AG04450 (cell line): ENCODE results near the gene LIMD2. TPM values are rescaled to one million over a fixed set of nuclear protein-coding genes. Genes with fewer than 3 reads are reported as not detected.

Source experiments
- CTCF ChIA-PET: fragments of 300-600, 350-600 bp; formaldehyde crosslinking; extraction: SDS; loops from one replicate; lab custom pipeline; 2022; ENCODE audit warnings: antibody characterized with exemption, inconsistent platforms; lab: Charles Lee
- POLR2A ChIA-PET: fragments of 350-600 bp; formaldehyde crosslinking; extraction: SDS; loops from one replicate; lab custom pipeline; 2021; ENCODE audit warnings: antibody characterized with exemption, inconsistent platforms; lab: Yijun Ruan, JAX
- DNase-seq: peaks from one replicate; pipeline ENCODE4 v3.0.0-alpha.2; 2011; ENCODE audit warnings: low read depth, low spot score
- H3K27ac ChIP-seq: one replicate; pipeline ENCODE4 v1.5.1; 2012; ENCODE audit warnings: low read depth, low read length, control low read depth
- H3K27me3 ChIP-seq: one replicate; pipeline ENCODE4 v1.6.0; 2012; ENCODE audit warnings: low read length; ENCODE audit not compliant: control insufficient read depth, insufficient read depth
- H3K4me3 ChIP-seq: 2 replicates; pipeline ENCODE4 v1.5.1; 2011; ENCODE audit warnings: mild to moderate bottlenecking, low read depth, low read length, control low read depth
- H3K9me3 ChIP-seq: 2 replicates; pipeline ENCODE4 v1.5.1; 2012; ENCODE audit warnings: low read length; ENCODE audit not compliant: control insufficient read depth, insufficient read depth
- polyA plus RNA-seq: library from polyadenylated mRNA; depleted of rRNA; stranded (reverse); fragments of >200 nt; gene quantifications from 2 replicates; pipeline ENCODE4 v1.2.3, GENCODE V29; 2011
- TF ChIP-seq, protein P1 (sequence below): IDR thresholded peaks from 2 replicates; pipeline ENCODE4 v1.5.1; 2011; ENCODE audit warnings: low read depth, low read length, control low read depth, inconsistent platforms

Gene LIMD2
- polyA plus RNA-seq, 1 experiment, result 13.4 TPM

DNA sequence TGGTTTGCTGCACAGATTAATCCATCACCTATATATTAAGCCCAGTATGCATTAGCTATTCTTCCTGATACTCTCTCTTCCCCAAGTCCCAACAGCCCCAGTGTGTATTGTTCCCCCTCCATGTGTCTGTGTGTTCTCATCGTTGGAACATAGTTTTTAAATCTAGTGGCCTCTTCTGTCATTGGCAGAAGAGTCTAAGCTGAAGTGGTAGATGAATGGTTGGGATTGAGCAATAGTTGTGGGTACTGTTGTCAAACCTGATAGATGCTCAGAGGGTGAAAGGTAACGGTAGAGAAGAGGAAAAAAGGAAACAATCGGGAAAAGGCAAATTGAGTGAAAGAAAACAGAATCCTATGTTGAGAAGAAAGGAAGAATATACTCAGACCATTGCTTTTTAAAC is 47.8 kb downstream of the LIMD2 start:
- TF ChIP-seq, protein P1, sequence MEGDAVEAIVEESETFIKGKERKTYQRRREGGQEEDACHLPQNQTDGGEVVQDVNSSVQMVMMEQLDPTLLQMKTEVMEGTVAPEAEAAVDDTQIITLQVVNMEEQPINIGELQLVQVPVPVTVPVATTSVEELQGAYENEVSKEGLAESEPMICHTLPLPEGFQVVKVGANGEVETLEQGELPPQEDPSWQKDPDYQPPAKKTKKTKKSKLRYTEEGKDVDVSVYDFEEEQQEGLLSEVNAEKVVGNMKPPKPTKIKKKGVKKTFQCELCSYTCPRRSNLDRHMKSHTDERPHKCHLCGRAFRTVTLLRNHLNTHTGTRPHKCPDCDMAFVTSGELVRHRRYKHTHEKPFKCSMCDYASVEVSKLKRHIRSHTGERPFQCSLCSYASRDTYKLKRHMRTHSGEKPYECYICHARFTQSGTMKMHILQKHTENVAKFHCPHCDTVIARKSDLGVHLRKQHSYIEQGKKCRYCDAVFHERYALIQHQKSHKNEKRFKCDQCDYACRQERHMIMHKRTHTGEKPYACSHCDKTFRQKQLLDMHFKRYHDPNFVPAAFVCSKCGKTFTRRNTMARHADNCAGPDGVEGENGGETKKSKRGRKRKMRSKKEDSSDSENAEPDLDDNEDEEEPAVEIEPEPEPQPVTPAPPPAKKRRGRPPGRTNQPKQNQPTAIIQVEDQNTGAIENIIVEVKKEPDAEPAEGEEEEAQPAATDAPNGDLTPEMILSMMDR, result no peak
- CTCF ChIA-PET, result interaction anchor here (2.5 kb wide), 1 partner anchor 40 kb away, joined by 9 read pairs; no protein-coding TSS in a partner anchor
- H3K27me3 ChIP-seq, result no peaks in the 10 kb centered on the region
- H3K9me3 ChIP-seq, result no peaks in the 10 kb centered on the region
- POLR2A ChIA-PET, result no interaction called here
- no peak overlapping the region for H3K4me3 ChIP-seq
- DNase-seq, result no peak
- no peak overlapping the region for H3K27ac ChIP-seq

DNA sequence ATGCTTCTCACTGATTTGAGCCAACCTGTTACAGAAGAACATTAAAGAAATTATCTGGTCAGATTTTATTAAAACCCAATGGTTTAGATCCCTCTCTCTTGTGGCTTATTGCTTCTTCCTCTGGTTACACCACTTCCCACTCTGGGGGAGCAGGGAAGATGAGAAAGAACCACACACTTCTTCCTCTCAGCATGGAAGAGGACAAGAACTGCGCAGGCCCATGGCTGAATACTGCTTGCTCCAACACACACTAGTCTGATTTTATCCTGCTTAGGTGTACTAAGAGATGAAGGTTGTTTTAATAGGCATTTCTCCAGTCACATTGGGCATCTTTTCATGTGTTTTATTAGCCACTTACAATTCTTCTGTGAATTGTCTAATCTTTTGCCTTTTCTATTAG is 50.1 kb downstream of the LIMD2 start:
- no peaks in the 10 kb centered on the region for H3K9me3 ChIP-seq
- no peak for DNase-seq
- H3K27ac ChIP-seq, result no peak overlapping the region
- H3K27me3 ChIP-seq, result no peaks in the 10 kb centered on the region
- H3K4me3 ChIP-seq, result no peak overlapping the region
- POLR2A ChIA-PET, result no interaction called here
- CTCF ChIA-PET, result no interaction called here
- TF ChIP-seq, protein P1, result no peak

DNA sequence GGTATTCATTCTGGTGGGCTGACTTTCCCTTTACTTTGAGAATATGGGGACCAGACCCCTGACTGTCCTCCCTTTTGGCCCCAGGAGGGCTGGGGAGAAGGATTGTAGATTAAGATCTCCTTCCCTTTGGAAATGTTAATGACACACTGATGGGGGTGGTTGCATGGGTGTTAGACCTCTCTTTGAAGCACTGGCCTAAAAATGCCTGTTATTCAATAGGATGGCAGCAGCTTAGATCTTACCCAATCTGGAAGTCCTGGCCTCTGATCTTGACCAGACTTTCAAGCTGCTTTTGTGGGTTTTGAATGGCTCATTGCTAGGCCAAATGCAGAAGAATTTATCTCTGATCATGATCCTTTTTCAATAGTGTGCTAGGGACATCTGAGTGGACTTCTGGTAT is 52.0 kb downstream of the LIMD2 start:
- ChIA-PET POLR2A (no interaction called here), CTCF (interaction anchor here (1.0 kb wide), 1 partner anchor 36 kb away, joined by 3 read pairs; no protein-coding TSS in a partner anchor)
- TF ChIP-seq, protein P1, result no peak
- no peak for DNase-seq
- no peaks in the 10 kb centered on the region for H3K27me3 ChIP-seq
- H3K27ac ChIP-seq, result no peak overlapping the region
- no peaks in the 10 kb centered on the region for H3K9me3 ChIP-seq
- H3K4me3 ChIP-seq, result no peak overlapping the region

DNA sequence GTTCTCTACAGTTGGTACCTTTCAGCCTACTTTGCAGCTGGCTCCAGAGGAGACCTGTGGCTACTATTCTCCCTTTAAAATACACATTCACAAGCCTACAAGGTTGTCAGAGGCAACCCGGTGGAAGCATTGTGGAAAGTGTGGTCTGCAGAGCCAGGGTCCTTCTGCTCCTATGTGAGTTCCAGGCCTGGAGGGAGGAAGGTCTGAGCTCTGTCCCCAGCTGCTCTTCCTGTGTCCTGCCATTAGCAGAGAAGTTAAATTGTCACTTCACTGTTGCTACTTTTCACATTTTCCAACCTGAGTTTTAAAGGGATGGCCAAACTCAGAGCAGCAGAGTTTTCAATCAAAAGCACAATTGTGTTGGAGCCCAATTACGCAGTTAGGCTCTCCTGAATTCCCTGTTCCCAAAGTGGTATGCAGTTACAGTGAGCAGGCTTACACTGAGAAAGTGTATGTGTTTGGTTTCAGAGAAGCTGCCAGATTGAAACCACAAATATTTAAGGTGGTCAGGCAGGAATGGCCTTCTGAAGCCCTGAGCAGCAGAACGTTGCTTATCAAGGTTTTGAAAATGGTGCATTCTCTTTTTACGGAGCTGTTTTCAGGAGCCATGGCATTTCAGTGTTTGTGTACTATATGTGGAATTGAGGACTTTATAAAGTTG is 52.7 kb downstream of the LIMD2 start:
- POLR2A ChIA-PET, result no interaction called here
- Histone ChIP-seq H3K9me3 (no peaks in the 10 kb centered on the region), H3K27me3 (no peaks in the 10 kb centered on the region), H3K4me3 (no peak overlapping the region), H3K27ac (no peak overlapping the region)
- DNase-seq, result peak; percentile 51
- CTCF ChIA-PET, result interaction anchor here (0.6 kb wide), 1 partner anchor 212 kb away, joined by 4 read pairs; no protein-coding TSS in a partner anchor
- TF ChIP-seq, protein P1, result no peak

DNA sequence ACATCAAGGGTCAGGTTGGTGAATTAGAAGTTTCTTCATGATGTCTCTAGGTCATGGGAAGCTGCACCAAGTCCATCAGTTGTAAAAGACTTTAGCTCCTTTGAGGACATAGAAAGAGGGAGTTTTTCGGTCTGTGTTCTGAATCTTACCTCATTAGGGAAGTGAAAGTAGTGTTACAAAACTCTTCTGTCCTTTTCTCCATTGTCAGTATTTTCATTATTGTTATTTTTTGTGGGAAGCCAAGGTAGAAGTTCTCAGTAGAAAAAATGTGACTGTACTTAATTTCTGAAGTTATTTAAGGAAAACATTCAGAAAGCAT is 53.5 kb downstream of the LIMD2 start:
- no peak for DNase-seq
- POLR2A ChIA-PET, result interaction anchor here (0.5 kb wide), 1 partner anchor 25 kb away, joined by 3 read pairs; no protein-coding TSS in a partner anchor
- Histone ChIP-seq H3K27ac (no peak overlapping the region), H3K4me3 (no peak overlapping the region), H3K27me3 (no peaks in the 10 kb centered on the region), H3K9me3 (no peaks in the 10 kb centered on the region)
- CTCF ChIA-PET, result no interaction called here
- TF ChIP-seq, protein P1, result no peak
